ENCODE results near the gene SNX25.

The SNX25 gene

DNA sequence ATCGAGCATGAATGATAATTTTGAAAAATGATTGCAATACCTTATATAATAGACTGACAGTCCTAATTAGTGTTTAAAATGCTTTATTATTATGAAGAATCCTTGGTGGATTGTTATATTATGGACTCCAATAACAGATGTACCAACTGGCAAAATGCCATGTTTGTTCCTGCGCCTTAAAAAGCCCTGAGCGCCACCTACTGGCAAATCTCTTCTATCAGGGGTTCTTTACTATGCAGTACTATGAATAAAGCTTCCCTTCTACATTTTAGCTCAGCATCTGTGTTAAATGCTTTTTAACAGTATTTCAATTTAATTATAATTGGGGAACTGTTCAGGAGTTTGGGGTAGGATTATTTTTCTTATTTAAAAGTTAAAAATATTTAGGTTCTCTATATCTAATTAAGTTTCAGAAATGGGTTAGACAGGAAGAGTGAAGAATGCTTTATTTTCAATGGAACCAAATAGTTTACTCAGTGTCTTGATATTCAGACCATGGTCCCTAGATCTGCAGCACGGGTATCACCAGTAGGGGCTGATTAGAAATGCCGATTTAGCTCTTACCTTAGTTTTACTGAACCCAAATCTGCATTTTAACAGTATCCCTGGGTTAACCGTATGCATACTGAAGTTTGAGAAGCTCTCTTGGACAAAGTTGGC lies 25.6 kb upstream of the SNX25 start:
- TF ChIP-seq, protein P1, sequence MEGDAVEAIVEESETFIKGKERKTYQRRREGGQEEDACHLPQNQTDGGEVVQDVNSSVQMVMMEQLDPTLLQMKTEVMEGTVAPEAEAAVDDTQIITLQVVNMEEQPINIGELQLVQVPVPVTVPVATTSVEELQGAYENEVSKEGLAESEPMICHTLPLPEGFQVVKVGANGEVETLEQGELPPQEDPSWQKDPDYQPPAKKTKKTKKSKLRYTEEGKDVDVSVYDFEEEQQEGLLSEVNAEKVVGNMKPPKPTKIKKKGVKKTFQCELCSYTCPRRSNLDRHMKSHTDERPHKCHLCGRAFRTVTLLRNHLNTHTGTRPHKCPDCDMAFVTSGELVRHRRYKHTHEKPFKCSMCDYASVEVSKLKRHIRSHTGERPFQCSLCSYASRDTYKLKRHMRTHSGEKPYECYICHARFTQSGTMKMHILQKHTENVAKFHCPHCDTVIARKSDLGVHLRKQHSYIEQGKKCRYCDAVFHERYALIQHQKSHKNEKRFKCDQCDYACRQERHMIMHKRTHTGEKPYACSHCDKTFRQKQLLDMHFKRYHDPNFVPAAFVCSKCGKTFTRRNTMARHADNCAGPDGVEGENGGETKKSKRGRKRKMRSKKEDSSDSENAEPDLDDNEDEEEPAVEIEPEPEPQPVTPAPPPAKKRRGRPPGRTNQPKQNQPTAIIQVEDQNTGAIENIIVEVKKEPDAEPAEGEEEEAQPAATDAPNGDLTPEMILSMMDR (IDR thresholded peaks at IDR 0.05; ENCODE audit: insufficient read depth, low read depth, low read length, missing control alignments), result peak; percentile 84
- H3K4me3 ChIP-seq (ENCODE audit: low read length), result no peak overlapping the region
- peak; percentile 91 for DNase-seq (ENCODE audit: low read depth)

DNA sequence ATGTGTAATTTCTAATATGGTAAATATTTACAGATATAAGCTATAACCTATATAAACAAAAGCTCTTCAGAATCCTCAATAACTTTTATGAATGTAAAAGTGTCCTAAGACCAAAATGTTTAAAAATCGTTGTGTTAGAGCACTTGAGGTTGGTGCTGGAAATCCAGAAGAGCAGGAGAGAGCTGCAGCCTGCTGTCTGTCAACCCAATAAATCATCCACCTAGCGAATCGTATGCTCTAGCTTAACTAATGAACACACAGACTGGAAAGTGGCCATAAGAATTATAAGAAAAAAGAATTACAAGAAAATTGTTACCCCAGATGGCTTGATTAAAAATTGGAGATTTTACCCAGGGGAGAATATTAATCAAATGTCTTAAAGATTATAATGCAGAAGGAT lies 22.6 kb upstream of the SNX25 start:
- H3K4me3 ChIP-seq (ENCODE audit: low read length), result no peak overlapping the region
- TF ChIP-seq, protein P1 (IDR thresholded peaks at IDR 0.05; ENCODE audit: insufficient read depth, low read depth, low read length, missing control alignments), result no peak
- DNase-seq (ENCODE audit: low read depth), result no peak

DNA sequence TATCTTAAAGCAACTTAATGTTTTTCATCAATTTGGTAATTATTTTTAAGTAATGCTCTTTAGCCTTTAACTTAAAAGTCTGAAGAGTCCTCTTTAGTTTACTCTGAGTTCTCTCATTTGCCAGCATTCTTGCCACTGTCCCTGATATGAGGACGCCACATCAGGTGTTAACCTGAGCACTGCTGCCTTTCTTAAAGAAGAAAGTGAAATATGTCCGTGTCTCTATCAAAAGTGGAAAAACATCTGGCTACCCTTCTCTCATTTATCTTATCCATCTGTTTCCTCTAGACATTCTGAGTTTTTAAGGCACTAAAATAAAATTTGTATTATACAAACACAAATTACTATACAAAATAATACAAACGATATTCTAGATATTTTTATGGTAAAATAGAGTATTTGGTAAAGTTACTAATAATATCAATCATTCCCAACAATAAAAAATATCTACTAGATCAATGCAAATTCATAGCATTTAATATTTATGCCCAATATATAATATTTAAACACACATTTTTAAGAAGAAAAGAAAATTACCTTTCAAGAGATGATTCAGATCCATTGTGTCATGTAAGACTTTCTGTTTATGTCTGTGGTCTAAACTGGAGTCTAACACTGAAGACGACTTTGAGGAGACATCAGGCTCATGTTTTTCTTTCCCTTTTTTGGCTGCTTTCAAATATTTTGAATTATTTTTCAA lies 19.6 kb upstream of the SNX25 start:
- DNase-seq (ENCODE audit: low read depth), result no peak
- TF ChIP-seq, protein P1 (IDR thresholded peaks at IDR 0.05; ENCODE audit: insufficient read depth, low read depth, low read length, missing control alignments), result no peak
- no peak overlapping the region for H3K4me3 ChIP-seq (ENCODE audit: low read length)

DNA sequence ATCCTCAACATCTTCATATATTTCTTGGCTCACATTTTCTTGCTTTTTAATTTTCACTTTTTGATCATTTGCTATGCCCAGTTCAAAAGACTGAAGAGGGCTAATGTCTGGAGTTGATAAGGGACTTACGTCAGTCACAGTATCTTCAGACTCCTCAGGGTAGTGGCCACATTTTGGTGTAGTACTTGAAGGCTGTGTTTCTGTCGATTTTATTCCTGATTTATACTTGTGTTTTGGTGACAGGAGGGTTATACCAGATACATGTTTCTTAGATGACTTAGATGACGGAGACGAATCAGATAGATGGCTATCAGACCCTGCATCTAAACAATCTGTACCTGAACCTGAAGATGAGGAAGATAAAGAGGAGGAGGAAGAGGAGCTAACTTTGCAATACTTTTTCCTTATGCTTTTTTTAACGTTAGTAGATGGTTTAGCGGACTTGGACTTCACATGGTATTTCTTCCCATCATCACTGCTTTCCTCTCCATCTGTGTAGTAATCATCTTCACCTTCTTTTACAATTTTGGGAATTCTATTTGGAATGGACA lies 19.0 kb upstream of the SNX25 start:
- TF ChIP-seq, protein P1 (IDR thresholded peaks at IDR 0.05; ENCODE audit: insufficient read depth, low read depth, low read length, missing control alignments), result no peak
- no peak for DNase-seq (ENCODE audit: low read depth)

DNA sequence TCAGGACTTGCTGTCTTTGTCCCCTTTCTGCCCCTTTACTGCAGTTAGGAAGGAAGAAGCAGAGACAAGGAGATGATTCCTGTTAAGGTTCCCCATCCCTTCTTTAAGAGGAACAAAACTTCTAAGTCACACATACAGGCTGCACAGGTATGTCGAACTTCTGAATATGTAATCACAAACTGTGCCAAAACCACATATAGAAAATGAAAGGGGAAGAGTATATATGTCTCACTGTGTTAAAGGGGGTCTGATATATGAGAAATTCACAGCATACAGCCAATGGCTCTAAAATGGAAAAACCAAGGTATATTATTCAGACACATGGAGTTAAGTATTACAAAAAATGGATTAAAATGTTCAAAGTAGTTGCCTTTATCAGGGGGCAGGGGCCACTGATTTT lies 17.3 kb upstream of the SNX25 start:
- DNase-seq (ENCODE audit: low read depth), result no peak
- no peak overlapping the region for H3K4me3 ChIP-seq (ENCODE audit: low read length)
- TF ChIP-seq, protein P1 (IDR thresholded peaks at IDR 0.05; ENCODE audit: insufficient read depth, low read depth, low read length, missing control alignments), result no peak

More for the DNA sequence above, 19.0 kb upstream of the SNX25 start:
- H3K4me3 ChIP-seq (ENCODE audit: low read length), result no peak overlapping the region

DNA sequence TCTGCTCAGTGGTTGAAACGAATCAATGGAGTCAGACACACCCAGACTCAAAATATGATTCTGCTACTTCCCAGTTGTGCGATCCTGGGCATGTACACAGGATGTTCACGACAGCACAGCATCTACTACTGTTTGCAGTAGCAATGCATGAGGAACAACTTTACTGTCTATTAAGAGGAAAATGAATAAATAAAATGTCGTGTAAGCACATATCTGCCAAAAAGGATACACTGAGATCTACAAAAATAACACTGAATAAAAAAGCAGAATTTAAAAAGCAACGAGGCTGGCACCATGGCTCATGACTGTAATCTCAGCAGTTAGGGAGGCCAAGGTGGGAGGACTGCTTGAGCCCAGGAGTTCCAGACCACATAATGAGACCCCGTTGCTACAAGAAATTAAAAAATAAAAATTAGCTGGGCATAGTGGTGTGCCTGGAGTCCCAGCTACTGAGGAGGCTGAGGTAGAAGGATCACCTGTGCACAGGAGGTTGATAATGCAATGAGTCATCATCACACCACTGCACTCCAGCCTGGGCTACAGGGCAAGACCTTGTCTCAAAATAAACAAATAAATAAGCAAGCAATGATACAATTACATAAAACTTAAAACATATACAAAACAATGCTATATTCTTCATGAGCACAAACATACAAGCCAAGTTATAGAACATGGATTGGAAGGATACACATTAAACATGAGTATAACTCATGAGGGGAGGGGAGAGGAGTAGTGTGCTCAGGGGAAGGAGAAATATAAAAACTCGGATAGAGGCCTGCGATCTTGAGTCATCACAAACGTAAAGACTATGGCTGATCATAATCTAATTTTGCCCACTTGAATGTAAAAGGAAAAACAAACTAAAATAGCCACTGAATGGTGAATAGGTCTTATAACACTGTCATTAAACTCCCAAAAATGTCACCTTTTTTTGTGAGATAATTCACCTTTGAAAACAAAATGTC lies 14.2 kb upstream of the SNX25 start:
- H3K4me3 ChIP-seq (ENCODE audit: low read length), result no peak overlapping the region
- DNase-seq (ENCODE audit: low read depth), result no peak
- TF ChIP-seq, protein P1 (IDR thresholded peaks at IDR 0.05; ENCODE audit: insufficient read depth, low read depth, low read length, missing control alignments), result no peak

Data from epithelial cell of esophagus (primary cell).